Astrocyte (in vitro differentiated cells and primary cell): Measurements from ENCODE around the gene ITGAX.

Experiments
- EZH2 ChIP-seq: IDR thresholded peaks from 2 replicates; pipeline ENCODE4 v1.6.1; 2012; ENCODE audit warnings: mild to moderate bottlenecking, low read length, inconsistent platforms; ENCODE audit not compliant: insufficient read depth
- TF ChIP-seq, protein P1 (sequence below): IDR thresholded peaks from 2 replicates; pipeline ENCODE4 v1.5.1; 2011; ENCODE audit warnings: low read depth, mild to moderate bottlenecking, inconsistent platforms, low read length, moderate library complexity; ENCODE audit not compliant: insufficient read depth

DNA sequence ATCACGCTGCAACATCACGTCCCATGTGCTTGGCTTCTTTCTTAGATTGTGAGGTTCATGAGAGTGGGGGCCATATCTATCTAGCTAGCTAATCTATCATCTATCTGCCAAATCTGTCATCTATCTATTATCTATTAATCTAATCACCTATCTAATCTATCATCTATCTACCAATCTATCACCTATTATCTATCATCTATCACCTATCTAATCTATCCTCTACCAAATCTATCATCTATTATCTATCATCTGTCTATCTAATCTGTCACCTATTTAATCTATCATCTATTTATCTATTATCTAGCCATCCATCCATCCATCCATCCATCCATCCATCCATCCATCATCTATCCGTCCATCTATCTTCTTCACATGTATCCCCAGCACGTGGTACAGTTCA is 59.0 kb downstream of the ITGAX start:
- TF ChIP-seq, protein P1, sequence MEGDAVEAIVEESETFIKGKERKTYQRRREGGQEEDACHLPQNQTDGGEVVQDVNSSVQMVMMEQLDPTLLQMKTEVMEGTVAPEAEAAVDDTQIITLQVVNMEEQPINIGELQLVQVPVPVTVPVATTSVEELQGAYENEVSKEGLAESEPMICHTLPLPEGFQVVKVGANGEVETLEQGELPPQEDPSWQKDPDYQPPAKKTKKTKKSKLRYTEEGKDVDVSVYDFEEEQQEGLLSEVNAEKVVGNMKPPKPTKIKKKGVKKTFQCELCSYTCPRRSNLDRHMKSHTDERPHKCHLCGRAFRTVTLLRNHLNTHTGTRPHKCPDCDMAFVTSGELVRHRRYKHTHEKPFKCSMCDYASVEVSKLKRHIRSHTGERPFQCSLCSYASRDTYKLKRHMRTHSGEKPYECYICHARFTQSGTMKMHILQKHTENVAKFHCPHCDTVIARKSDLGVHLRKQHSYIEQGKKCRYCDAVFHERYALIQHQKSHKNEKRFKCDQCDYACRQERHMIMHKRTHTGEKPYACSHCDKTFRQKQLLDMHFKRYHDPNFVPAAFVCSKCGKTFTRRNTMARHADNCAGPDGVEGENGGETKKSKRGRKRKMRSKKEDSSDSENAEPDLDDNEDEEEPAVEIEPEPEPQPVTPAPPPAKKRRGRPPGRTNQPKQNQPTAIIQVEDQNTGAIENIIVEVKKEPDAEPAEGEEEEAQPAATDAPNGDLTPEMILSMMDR: no peak
- TF ChIP-seq EZH2: no peak
